ENCODE data around the gene CLEC12A.

The CLEC12A gene

DNA sequence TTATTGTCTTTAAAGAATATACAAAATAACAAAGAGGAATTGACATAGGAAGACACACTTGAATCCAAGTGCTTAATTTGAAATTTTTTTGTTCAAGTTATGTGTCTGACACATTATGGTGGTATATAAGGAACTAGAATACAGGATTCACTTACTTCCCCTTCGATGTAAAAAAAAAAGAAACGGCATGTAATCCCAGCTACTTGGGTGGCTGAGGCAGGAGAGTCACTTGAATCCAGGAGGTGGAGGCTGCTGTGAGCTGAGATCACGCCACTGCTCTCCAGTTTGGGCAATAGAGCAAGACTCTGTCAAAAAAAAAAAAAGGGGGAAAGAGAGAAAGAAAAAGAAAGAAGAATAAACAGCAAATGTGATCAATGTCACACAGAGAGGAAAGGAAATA, 8.9 kb downstream of the CLEC12A start:
- in situ Hi-C loops (cut with MboI; ENCODE audit: low pct_unique_long_range_greater_than_20kb, low sequenced_read_pairs, unreplicated experiment) = no loop called here
- TF ChIP-seq, protein P1, sequence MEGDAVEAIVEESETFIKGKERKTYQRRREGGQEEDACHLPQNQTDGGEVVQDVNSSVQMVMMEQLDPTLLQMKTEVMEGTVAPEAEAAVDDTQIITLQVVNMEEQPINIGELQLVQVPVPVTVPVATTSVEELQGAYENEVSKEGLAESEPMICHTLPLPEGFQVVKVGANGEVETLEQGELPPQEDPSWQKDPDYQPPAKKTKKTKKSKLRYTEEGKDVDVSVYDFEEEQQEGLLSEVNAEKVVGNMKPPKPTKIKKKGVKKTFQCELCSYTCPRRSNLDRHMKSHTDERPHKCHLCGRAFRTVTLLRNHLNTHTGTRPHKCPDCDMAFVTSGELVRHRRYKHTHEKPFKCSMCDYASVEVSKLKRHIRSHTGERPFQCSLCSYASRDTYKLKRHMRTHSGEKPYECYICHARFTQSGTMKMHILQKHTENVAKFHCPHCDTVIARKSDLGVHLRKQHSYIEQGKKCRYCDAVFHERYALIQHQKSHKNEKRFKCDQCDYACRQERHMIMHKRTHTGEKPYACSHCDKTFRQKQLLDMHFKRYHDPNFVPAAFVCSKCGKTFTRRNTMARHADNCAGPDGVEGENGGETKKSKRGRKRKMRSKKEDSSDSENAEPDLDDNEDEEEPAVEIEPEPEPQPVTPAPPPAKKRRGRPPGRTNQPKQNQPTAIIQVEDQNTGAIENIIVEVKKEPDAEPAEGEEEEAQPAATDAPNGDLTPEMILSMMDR (IDR thresholded peaks at IDR 0.05; ENCODE audit: extremely low read depth, insufficient read depth, missing control alignments) = no peak

DNA sequence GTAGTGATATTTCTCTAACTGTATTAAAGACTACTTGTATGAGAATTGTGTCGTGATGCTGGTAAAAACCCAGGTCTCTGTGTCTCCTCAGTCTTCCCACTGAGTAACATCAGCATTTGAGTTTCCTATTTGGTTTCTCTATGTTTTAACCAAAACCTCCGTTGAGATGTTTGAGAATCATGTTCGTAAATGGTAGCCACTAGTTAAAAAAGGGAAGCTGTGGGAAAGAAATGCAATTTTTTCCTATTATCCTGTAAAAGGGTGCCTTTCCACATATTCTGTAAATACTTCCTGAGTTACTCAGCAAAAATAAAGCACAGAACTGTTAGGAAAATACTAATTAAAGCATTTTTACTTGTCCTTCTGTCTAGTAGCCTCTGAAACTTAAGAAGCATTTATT, 20.7 kb downstream of the CLEC12A start:
- in situ Hi-C loops (cut with MboI; ENCODE audit: low pct_unique_long_range_greater_than_20kb, low sequenced_read_pairs, unreplicated experiment) = no loop called here
- TF ChIP-seq, protein P1 (IDR thresholded peaks at IDR 0.05; ENCODE audit: extremely low read depth, insufficient read depth, missing control alignments) = no peak
- no peak for DNase-seq (ENCODE audit: low spot score)

More for the DNA sequence above, 8.9 kb downstream of the CLEC12A start:
- no peak for DNase-seq (ENCODE audit: low spot score)

DNA sequence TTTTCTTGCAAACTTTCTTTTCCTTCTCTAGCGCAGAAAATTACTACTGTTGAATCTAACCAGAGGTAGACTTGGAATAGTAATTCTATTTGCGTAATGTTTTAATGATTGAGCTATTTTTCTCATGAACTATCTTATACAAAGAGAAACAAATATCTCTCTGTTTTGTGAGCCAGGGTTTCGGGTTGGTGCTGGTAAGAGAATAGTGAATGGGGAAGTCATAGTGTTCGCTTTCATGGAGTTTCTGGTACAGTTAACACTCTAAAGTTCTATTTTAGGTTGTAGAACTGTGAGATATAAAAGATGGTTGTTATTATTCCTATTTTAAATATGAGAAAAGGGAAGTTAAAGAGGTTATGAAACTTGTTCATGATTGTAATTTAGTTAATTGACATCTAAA, 21.1 kb downstream of the CLEC12A start:
- TF ChIP-seq, protein P1 (IDR thresholded peaks at IDR 0.05; ENCODE audit: extremely low read depth, insufficient read depth, missing control alignments) = no peak
- in situ Hi-C loops (cut with MboI; ENCODE audit: low pct_unique_long_range_greater_than_20kb, low sequenced_read_pairs, unreplicated experiment) = no loop called here
- no peak for DNase-seq (ENCODE audit: low spot score)

DNA sequence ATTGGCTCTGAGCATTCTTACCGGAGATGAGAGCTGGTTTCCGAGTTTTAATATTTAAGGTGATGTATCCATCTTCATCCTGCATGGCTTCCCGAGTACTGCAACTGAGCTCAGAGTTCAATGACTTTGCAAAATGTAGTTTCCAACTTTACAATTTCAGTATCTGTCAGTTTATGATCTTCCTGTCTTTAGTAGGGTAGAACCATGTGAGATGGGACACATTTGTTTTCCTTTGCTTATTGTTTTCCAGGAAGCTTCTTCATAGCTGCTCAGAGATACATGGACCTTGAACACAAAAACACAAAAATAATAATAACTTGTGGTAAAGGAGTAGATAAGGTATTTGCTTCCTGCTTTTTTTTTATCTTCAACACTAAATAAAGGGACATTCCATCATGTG, 27.8 kb downstream of the CLEC12A start, which contains the start of gene CLEC1B:
Gene CLEC1B (minus strand): TSS at position 106 of the 400 bp plus-strand sequence. CDS start 21 bp downstream, at position 85.
- in situ Hi-C loops (cut with MboI; ENCODE audit: low pct_unique_long_range_greater_than_20kb, low sequenced_read_pairs, unreplicated experiment) = no loop called here

DNA sequence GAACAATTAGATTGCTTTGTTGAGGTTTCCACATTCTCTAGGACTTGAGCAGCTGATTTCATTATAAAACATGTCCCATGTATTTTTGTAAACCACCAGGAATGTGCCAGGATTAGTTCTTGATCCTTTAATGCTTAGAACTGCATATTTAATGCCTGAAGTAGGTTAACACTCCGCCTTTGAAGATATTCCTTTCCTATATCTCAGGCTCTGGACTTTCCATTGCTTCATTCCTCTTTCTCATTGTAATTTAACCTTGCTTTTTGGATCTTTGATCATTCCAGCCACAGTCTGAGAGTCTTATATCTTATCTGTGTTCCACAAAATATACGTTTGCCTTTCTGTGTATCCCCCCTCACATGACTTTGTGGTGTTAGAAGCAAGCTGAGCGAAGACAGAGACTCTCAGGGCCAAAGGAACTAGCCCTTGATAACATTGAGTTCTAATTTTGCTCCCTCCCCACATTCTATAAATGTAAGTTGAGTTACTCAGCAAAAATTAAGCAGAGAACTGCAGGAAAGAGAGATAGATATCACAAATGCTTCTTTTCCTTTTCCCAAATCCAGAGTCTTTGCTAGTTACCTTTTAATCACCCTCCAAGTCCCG, 30.1 kb downstream of the CLEC12A start:
- in situ Hi-C loops (cut with MboI; ENCODE audit: low pct_unique_long_range_greater_than_20kb, low sequenced_read_pairs, unreplicated experiment) = no loop called here
- DNase-seq (ENCODE audit: low spot score) = no peak
- TF ChIP-seq, protein P1 (IDR thresholded peaks at IDR 0.05; ENCODE audit: extremely low read depth, insufficient read depth, missing control alignments) = no peak

More for the DNA sequence above, 27.8 kb downstream of the CLEC12A start, which contains the start of gene CLEC1B:
- TF ChIP-seq, protein P1 (IDR thresholded peaks at IDR 0.05; ENCODE audit: extremely low read depth, insufficient read depth, missing control alignments) = no peak
- no peak for DNase-seq (ENCODE audit: low spot score)

GRCh38 chr12:10012630-10013330, 41.6 kb downstream of the CLEC12A start:
- in situ Hi-C loops (cut with MboI; ENCODE audit: low pct_unique_long_range_greater_than_20kb, low sequenced_read_pairs, unreplicated experiment) = no loop called here
- TF ChIP-seq, protein P1 (IDR thresholded peaks at IDR 0.05; ENCODE audit: extremely low read depth, insufficient read depth, missing control alignments) = no peak
- DNase-seq (ENCODE audit: low spot score) = no peak

Data from GM13977 (cell line).